Bone marrow (tissue), 2 donors: ENCODE results near the gene ZFAND3.

Experiments
- DNase-seq, 2 donors: peaks; one replicate each; lab custom pipeline; 2025; lab: John Stamatoyannopoulos, UW

The ZFAND3 gene

DNA sequence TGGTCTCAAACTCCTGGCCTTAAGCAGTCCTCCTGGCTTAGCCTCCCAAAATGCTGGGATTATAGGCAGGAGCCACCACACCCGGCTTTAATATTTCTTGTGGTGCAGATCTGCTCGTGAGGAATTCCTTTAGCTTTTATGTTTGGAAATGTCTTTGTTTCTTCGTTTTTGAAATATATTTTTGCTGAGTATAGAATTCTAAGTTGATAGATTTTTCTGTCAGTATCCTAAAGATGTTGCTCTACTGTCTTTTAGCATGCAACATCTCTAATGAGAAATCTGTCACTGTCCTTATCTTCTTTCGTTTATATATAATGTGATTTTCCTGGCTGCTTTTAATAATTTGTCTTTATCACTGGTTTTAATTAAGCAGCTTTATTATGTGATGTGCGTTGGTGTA, 75.1 kb downstream of the ZFAND3 start:
- DNase-seq: no peak

DNA sequence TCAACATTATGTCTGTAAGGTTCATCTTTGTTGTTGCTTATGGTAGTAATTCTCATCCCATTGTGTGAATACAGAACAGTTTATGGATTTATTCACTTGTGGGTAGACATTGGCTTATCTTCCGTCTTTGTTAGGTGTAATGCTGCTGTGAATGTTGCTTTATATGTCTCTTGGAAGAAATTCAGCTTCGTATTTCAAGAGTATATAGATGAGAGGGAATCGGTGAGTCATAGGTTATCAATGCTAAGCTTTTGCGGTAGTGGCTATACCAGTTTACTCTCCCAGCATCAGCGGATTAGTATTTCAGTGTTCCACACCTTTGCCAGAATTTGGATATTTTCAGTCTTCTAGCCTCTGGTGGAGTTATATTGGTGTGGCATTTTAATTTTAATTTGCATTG, 77.8 kb downstream of the ZFAND3 start:
- no peak for DNase-seq

DNA sequence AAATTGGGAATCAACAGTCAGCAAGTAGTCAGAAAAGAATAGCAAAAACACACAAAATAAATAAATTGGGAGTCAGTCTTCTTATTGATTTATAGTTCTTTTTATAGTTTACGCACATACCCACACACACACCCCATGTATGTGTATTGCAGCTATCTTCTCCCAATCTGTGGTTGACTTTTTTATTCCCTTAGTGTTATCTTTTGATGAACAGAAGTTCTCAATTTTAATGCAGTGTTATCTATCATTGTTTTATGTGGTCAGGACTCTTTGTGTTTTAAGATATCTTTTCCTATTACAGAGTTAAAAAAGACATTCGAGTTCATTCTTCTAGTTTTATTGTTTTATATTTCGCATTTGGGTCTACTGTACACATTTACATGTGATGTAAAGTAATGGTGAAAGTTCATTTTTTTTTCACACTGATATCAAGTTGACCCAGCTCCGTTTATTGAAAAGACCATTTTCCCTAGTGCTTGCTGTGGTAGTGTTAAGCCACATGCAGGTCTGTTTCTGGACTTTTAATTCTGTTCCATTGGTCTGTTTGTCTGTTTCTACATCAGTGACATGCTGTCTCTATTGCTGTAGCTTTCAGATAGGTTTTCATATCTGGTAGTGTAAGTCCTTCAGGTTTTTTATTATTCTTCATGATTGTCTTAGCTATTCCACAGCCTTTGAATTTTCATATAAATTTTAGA, 78.4 kb downstream of the ZFAND3 start:
- DNase-seq: no peak

DNA sequence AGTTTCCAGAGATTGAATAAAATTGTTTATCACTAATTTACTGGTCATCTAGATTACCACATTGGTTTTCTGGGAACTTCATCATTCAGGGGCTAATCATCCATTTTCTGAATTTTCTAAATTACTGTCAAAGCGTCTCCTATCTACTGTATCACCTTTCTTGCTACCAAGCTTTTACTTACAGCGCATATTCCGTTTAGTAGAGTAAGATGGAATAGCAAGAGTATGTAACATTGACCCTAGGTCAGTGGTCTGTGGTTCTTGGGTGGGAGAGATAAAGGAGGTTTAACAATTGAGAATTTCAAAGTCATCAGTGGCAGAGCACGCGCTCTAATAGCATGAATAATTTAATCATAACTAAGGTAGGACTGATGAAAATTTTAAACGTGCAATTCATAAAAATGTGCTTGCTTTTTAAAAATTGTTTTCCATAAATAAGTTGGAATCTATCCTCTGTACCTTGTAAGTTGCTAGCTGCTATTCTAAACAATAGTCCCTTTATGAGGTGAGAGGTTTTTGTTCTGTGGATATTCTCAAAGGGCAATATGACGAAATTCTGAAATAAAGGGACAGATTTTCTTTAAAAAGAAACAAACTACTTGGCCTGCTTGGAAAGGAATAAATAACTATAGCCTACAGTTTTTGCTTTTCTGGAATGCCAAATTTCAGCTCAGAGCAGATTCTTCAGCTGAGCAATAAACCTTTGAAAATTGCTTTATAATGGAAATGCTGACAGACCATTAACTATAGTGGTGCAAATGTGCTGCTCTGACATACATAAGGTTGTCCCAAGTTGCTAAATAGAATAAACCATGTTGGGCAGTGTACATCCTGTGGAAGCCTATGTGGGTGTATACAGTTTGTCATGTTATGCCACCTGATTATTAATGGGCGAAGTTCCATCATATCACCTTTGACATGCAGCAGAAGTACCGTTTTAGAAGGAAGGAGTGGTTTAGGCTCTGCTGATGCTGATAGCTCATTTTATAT, 84.1 kb downstream of the ZFAND3 start:
- no peak for DNase-seq

DNA sequence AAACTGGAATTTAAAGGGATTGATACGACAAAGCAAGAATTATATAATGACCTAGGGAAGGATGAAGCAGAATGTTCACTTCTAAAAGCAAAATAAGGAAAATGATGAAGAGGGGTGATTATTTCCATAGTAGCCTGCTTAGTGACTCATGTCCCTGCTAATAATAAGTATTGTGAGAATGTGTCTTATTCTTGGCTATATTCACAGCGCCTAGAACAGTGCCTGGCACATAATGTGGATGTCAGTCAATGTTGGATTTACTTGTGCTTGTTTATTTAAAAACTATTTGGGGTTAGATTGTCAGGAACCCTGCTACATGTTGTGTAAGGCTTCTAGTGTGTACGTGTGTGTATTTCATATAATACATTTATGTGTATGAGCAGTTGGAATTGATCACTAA, 85.1 kb downstream of the ZFAND3 start:
- DNase-seq: no peak

DNA sequence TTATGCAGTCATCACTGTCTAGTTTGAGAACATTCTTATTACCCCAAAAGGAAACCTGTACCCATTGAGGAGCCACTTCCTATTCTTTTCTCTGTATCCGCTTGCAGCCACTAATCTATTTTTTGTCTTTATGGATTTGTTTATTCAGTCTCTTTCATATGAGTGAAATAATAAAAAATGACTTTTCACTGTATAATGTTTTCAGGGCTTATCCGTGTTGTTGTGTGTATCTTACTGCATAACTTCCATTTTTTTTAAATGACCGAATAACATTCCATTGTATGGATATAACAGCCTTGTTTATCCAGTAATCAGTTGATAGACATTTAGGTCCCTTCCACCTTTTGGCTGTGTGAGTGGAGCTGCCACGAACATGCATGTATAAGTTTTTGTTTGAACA, 86.6 kb downstream of the ZFAND3 start:
- DNase-seq: no peak

DNA sequence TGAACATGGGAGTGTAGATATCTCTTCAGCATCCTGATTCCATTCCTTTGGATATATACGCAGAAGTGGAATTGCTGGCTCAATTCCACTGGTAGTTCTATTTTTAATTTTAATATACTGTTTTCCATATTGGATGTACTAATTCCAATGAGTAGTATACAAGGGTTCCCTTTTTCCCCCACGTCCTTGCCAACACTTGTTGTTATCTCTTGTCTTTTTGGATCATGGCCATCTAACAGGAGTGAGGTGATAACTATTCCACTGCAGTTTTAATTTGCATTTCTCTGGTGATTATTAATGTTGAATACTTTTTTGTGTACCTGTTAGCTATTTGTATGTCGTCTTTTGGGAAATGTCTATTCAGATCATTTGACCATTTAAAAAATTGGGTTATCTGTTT, 91.5 kb downstream of the ZFAND3 start:
- no peak for DNase-seq

DNA sequence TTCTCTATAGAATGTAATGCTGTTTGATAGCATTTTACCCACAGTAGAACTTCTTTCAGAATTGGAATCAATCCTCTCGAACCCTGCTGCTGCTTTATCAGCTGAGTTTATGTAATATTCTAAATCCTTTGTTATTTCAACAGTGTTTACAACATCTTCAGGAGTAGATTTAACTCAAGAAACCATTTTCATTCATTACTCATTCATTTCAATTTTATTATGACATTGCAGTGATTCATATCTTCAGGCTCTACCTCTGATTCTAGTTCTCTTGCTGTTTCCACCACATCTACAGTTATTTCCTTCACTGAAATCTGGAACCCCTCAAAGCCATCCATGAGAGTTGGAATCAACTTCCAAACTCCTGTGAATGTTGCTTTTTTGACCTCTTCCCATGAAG, 93.7 kb downstream of the ZFAND3 start:
- DNase-seq: no peak

DNA sequence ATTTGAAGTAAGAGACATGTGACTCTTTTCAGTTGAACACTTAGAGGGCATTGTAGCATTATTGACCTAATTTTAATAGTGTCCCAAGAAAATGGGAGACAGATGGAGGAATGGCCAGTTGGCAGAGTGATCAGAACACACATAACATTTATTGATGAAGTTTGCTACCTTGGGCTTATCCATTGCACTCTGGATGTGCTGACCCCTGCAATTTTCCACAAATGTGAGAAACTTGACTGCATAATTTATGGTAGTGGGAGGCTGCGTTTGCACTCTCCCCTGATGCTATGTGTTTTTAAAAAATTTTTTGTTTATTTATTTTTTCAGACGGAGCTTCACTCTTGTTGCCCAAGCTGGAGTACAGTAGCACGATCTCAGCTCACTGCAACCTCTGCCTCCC, 95.9 kb downstream of the ZFAND3 start:
- no peak for DNase-seq

DNA sequence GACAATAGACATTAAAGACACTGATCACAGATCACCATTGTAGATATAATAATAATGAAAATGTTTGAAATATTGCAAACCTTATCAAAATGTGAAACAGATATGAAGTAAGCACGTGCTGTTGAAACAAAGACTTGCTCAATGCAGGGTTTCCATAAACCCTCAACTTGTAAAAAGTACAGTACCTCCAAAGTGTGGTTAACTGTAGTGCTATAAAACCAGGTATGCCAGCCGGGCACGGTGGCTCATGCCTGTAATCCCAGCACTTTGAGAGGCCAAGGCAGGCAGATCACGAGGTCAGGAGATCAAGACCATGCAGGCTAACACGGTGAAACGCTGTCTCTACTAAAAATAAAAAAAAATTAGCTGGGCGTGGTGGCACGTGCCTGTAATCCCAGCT, 96.6 kb downstream of the ZFAND3 start:
- no peak for DNase-seq

DNA sequence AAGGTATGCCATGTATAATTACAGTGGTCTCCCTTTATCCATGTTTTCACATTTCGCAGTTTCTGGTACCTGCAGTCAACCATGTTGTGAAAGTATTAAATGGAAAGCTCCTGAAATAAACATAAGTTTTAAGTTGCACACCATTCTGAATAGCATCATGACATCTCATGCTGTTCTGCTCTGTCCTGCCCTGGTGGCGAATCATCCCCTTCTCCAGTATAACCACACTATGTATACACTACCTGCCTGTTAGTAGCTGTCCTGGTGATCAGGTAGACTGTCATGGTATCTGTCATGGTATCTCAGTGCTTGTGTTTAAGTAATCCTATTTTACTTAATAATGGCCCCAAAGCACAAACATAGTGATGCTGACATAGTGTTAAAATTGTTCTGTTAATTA, 97.1 kb downstream of the ZFAND3 start:
- DNase-seq: no peak

DNA sequence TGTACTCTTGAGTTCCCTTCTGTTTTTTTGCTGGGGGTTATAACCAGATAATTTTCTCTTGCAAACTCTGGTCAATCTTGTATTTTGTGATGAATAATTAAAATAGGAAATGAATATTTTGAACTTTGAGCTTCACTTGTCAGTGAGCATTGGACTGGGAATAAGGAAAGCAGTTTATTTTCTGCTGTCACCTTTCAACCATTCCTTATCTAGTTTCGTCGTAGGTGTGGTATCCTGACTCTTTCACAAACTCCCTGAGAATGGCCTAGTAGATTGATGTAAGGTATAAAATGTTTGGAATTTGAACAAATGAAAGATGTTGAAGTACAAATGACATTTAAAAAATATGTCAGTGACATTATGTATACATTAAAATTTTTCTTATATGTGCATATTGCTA, 98.0 kb downstream of the ZFAND3 start:
- no peak for DNase-seq

DNA sequence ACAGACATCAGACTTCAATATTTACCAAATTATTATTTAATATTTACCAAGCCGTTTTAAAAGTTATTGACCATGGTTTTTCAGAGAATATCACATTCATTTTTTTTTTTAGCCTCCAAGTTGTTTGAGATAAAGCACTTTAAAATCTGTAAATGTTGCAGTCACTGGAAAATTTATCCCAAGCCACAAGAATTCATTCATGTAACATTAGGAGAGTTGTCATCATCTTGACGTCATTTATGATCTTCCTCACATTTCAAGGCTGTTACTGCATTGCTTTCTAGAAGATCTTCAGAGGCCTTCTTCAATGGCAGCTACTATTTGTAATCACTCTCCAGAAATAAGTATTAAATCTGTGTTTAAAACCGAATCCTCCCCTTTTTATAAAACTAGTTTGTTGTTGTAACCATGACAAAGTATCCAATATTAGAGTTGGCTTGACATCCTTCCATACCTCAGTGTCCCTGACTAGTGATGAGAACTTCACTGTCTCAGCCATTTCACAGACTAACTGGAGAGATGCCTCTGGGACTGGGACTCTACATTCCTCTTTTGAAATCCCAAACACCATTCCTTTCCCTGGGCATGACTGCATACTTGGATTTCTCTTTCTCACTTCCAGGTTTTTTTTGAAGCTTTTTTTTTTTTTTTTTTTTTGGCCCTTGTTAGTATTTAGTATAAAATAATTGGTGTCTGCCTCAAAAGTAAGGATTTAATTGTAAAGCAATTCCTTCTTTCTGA, 100.1 kb downstream of the ZFAND3 start:
- DNase-seq: no peak

DNA sequence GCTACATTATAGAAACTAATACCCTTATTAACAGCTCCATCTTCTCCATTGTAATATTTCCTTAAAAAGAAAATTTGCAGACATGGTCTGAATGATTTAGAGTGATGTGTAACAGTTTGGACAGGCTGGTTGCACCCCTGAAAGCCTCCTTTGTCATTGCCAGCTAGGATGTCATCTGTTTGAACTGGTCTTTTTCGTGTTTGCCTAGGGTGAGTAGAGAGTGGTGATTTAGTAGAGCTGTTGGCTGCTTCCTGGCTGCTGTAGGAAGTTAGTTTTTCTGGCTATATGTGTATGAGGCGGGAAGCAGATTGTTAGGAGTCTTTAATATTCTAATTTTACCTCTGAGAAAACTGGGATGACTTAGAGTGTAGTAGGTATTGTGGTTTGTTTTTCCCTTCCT, 101.1 kb downstream of the ZFAND3 start:
- DNase-seq: no peak

DNA sequence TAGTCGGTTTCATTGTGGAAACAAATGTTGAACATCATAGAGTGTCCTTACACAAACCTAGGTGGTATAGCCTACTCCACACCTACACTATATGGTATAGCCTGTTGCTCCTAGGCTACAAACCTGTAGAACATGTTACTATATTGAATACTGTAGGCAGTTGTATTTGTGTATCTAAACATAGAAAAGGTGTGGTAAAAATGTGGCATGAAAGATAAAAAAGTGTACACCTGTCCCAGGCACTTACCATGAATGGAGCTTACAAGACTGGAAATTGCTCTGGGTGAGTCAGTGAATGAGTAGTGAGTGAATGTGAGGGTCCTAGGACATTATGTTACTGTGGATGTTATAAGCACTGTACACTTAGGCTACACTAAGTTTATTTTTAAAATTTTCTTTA, 103.0 kb downstream of the ZFAND3 start:
- no peak for DNase-seq

DNA sequence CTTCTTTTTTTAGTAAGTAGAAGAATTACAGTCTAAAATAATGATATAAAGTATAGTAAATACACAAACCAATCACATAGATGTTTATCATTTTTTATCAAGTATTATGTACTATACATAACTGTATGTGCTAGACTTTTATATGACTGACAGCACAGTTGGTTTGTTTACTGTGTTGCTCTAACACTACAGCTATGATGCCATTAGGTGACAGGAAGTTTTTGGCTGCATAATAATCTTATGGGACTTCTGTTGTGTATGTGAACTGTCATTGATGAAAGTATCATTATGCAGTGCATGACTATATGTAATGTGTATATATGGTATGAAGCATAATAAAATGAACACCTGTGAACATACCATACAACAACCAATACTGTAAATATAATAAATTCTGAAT, 104.0 kb downstream of the ZFAND3 start:
- DNase-seq: no peak

DNA sequence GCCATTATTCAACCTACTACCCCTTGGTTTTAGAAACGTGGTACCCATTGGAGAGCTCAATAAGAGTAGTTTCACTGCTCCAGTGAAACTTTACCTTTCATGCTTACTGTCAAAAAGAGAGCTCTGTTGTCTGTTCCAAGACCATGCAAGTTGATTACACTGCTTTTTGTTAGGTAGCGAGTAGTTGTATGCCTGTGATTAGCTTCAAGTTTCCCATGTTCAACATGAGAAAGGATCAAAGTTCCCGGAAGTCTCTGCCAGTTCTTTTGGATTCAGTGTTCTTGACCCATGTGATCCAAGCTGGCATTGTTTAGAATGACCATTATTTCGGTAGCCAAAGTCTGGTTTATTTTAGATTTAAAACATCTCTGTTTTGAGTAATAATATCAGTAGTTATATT, 107.1 kb downstream of the ZFAND3 start:
- DNase-seq: no peak

DNA sequence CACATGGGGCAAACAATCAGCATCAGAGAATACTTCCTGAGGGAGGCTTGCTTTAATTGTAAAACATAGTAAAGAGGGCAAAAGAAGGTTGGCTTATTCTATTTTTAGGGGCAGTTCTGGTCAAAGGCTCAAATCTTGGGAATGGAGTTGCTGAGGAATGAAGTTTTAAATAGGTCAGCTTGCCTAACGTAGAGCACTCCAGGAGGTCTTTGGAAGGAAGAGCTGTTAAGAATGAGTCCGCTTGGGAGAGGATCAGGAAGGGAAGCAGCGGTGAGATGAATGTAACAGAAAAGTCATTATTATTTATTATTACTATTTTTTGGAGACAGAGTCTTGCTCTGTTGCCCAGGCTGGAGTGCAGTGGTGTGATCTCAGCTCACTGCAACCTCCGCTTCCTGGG, 108.7 kb downstream of the ZFAND3 start:
- DNase-seq: no peak

DNA sequence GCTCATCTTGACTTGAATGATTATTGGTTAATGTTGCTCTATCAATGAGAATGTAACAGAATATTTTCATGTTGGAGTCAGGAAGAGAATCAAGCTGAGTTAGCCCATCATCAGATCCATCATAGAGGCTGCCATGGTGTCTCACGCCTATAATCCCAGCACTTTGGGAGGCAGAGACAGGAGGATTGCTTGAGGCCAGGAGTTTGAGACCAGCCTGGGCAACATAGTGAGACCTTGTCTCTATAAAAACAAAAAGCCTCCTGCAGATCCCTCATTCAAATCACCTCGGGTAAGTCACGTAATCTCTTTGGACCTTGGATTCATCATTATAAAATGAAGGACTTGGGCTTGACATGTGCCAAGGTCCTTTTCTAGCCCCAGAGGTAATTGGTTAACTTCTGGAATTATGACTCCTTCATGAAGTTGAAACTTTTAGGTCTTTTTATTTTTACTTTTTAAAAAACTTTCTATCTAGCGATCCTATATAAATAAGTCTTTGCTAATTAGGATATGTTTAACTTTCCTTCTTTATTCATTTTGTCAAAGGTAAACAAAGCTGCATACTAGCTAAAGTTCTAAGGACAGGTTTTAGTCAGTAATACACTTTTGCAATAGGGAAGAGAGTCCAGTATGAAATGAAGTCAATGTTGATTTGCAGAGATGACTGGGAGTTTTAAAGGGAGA, 110.9 kb downstream of the ZFAND3 start:
- DNase-seq: no peak

DNA sequence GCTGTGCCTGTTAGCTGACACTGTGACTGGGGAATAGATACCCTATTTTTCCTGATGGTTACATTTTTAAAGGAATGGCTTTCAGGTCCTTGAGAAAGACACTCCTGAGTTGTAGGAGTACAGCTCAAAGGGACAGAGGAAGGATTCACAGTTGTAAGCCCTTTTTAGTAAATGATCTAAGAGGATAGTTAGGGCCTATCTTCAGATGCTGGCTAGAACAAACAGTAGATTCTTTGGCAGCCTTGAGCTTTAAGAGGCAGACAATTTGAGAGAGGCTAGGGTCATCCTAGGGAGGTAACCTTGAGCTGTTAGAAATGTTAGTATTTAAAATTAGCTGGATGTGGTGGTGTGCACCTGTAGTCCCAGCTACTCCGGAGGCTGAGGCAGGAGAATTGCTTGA, 111.5 kb downstream of the ZFAND3 start:
- no peak for DNase-seq

DNA sequence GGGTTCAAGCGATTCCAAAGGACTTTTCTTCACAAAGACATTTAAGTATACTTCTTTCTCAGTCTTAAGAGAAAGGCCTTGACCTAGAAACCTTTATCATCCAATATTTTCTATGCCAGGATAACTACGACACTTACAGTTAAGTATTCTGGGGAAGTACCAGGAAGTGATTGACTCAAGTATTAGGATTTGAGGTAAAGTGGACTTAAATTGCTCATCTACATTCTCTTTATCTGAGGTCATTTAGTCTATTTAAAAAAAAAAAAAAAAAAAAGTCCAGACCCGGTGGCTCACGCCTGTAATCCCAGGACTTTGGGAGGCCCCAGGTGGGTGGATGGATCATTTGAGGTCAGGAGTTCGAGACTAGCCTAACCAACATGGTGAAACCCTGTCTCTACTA, 114.7 kb downstream of the ZFAND3 start:
- DNase-seq: no peak

DNA sequence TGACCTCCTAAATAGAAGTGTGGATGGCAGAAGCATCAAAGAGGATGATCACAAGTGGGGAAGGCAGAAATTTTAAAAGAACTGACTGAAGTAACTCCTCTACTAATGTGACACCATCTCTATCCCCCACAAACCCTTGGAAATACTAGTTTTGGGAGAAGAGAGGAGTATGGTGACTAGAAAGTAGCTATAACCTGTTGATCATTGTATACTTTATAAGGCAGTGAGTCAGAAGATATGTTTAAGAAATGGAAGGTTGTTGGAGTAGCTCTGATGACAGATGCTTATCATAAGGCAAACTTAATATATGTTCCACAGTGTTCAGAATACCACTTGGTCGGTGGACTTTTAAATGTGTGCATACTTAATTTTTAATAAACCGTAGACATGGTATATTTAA, 116.6 kb downstream of the ZFAND3 start:
- DNase-seq: no peak
